GM04503 (cell line): Measurements from ENCODE around the gene CPOX.

ENCODE experiments used
- DNase-seq: peaks from one replicate; pipeline ENCODE4 v3.0.0-alpha.2; 2012; ENCODE audit warnings: low read depth

CPOX gene

DNA sequence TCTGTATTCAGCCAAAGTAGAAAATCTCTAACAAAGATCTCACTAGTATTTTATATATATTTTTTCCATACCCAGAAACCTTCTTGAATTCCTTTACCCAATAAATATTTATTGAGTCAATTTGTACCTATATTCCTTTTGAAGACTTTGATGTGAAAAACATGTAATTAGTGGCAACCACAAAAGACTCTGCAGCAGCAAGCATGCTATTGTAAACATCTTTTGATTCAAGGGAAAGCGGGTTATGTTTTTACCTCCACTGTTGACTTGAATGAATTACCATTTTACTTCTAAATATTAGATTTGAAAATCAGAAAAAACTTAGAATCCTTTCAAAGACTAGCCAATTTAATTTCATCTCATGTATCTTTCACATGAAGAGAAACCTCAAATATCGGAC, 59.2 kb downstream of the CPOX start:
- DNase-seq, result no peak

DNA sequence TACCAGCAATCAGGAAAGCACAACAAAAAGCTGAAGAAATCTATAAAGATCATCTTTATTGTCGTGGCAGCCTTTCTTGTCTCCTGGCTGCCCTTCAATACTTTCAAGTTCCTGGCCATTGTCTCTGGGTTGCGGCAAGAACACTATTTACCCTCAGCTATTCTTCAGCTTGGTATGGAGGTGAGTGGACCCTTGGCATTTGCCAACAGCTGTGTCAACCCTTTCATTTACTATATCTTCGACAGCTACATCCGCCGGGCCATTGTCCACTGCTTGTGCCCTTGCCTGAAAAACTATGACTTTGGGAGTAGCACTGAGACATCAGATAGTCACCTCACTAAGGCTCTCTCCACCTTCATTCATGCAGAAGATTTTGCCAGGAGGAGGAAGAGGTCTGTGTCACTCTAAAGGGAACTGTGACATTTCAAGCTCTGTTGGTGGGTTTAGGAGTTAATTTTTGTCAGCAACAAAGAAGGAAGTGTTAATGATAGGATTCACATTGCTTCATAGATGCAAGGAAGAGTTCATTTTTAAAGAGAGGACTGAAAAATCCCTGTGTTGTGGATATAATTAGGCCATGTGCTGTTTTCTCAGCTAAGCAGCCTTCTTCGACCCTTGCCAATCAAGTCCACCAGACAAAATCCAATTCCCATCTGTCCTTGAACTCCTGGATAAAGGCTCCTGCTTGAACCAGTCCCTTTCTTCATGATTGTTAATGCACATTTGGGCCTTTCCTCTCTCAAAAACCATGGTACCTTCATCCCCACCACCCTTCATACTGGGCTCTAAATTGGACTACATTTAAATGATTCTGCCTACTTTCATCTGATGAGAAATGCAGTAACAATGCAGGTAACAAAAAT, 60.5 kb downstream of the CPOX start:
- no peak for DNase-seq

DNA sequence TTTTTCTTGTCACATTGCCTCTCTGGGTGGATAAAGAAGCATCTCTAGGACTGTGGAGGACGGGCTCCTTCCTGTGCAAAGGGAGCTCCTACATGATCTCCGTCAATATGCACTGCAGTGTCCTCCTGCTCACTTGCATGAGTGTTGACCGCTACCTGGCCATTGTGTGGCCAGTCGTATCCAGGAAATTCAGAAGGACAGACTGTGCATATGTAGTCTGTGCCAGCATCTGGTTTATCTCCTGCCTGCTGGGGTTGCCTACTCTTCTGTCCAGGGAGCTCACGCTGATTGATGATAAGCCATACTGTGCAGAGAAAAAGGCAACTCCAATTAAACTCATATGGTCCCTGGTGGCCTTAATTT, 61.2 kb downstream of the CPOX start:
- no peak for DNase-seq

DNA sequence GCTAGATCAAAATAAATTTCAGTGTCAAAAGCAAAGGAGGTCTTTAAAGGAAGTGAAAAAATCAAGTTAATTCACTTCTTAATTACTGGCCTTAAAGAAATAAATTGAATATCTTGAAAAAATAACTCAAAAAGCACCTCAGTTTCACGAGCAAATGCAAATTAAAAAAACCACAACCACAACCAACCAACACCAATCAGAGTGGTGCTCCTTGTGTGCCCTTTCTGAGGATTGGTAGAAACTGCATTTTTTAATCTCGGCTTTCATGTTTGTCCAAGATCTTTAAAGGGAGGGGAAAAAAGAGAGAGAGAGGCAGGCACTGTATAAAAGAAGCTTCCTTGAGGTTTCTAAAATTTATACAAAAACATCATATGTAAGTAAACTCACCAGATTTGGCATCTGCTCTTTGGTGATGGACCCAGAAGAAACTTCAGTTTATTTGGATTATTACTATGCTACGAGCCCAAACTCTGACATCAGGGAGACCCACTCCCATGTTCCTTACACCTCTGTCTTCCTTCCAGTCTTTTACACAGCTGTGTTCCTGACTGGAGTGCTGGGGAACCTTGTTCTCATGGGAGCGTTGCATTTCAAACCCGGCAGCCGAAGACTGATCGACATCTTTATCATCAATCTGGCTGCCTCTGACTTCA, 61.7 kb downstream of the CPOX start, which contains the start of gene GPR15:
TSS of gene GPR15 (plus strand) at position 357 of the 653 bp plus-strand sequence. CDS start at position 413, 56 bp downstream.
- DNase-seq, result no peak

DNA sequence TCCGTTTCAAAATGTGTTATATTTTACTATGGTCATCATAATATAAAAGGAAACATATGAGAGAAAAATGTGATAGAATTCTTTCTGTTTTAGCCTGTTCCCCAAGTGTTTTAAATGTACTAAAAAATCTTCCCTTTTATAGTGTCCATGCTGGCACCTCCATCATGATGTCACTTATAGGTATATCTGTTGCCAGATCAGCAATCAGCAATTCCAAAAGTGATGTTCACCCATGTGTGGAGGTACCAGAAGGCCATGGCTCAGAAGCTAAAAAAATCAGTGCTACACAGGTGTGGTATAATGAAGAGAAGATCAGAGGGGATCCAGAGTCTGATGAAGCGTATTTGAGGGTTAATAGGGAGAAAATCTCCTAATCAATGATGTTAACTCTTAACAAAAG, 62.7 kb downstream of the CPOX start:
- DNase-seq, result no peak

DNA sequence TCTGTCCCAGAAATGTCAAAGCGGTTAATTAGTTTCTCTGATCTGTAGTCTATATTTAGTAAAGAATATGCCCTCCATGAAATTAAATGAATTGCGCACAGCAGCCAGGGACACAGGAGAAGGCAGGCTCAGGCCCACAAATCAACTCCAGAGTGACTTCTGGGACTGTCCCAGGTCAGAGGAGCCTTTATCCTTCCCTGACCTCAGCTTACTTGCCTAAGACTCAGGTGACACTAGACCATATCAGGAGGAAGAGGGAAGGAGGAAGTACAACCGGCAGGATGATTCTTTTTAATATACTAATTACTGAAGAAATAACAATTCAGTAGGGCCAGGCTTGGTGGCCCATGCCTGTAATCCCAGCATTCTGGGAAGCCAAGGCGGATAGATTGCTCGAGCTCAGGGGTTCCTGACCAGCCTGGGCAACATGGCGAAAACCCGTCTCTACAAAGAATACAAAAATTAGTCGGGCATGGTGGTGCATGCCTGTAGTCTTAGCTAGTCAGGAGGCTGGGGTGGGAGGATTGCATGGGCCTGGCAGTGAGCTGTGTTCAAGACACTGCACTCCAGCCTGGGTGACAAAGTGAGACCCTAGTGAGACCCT, 63.5 kb downstream of the CPOX start:
- no peak for DNase-seq
